Fibroblast of lung (primary cell): ENCODE data around the gene WBP2.

ENCODE experiments used
- EZH2 ChIP-seq: IDR thresholded peaks from 2 replicates; pipeline ENCODE4 v1.5.1; 2012; ENCODE audit warnings: low read length, control low read depth, mild to moderate bottlenecking; ENCODE audit errors: missing control alignments
- TF ChIP-seq, protein P1 (sequence below), 2 donors: IDR thresholded peaks in 1 of 2; conservative IDR thresholded peaks in 1 of 2; 1 replicate in 1 of 2; 2 replicates in 1 of 2; pipeline ENCODE4 v1.5.1; 2011 to 2012; ENCODE audit warnings: low read length in 2 of 2, control low read depth in 1 of 2, inconsistent platforms in 1 of 2, low read depth in 1 of 2, mild to moderate bottlenecking in 1 of 2

DNA sequence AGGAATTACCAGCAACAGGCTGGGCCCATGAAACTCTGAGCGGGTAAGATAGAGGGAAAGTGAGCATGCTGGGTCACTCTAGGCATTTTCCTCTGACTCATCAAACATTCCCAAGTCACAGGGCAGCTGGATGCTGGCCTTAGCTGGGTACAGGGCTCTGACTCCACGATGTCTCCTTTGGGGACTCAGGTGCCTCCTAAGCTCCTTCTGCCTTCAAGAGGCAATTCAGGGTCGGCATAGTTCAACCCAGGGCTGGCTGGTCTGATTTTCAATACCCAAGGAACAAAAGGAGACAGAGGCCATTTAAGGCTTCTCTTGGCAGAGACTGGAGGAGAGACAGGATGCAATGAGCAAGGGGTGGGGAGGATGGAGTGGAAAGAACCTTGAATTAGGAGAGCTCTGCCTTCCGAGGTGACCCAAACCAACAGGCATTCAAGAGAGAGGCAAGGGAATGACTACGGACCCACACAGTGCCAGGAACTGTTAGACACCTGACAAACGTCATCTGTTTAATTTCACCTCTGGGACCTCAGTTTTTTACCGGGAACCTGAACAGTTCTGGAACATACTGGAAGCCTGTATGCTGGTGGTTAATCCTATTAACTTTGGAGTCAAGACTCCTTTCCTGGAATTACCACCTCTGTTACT is 910 bp downstream of the WBP2 start:
- TF ChIP-seq, protein P1, sequence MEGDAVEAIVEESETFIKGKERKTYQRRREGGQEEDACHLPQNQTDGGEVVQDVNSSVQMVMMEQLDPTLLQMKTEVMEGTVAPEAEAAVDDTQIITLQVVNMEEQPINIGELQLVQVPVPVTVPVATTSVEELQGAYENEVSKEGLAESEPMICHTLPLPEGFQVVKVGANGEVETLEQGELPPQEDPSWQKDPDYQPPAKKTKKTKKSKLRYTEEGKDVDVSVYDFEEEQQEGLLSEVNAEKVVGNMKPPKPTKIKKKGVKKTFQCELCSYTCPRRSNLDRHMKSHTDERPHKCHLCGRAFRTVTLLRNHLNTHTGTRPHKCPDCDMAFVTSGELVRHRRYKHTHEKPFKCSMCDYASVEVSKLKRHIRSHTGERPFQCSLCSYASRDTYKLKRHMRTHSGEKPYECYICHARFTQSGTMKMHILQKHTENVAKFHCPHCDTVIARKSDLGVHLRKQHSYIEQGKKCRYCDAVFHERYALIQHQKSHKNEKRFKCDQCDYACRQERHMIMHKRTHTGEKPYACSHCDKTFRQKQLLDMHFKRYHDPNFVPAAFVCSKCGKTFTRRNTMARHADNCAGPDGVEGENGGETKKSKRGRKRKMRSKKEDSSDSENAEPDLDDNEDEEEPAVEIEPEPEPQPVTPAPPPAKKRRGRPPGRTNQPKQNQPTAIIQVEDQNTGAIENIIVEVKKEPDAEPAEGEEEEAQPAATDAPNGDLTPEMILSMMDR (conservative IDR thresholded peaks at IDR 0.05 in 1 of 2, IDR thresholded peaks at IDR 0.05 in 1 of 2; ENCODE audit: low read depth in 1 of 2, low read length in 2 of 2): no peak
- no peak for TF ChIP-seq EZH2
